NCI-H1105 treated with DMSO at 0.1 percent for 48 hours (cell line): Measurements from ENCODE around the gene DIAPH1.

ENCODE experiments used
- DNase-seq: peaks from one replicate; lab custom pipeline; 2025; lab: John Stamatoyannopoulos, UW

The DIAPH1 gene

GRCh38 chr5:141519605-141520565, 98.9 kb downstream of the DIAPH1 start:
- DNase-seq = no peak

- DNase-seq = no peak
These were observed 100.2 kb downstream of the DIAPH1 start for GRCh38 chr5:141518618-141519015.

GRCh38 chr5:141517880-141518617, 100.8 kb downstream of the DIAPH1 start:
- no peak for DNase-seq

GRCh38 chr5:141517312-141517711, 101.5 kb downstream of the DIAPH1 start:
- no peak for DNase-seq

GRCh38 chr5:141516672-141517025, 102.2 kb downstream of the DIAPH1 start:
- no peak for DNase-seq

- DNase-seq = no peak
These were observed 102.7 kb downstream of the DIAPH1 start for GRCh38 chr5:141515946-141516671.

- no peak for DNase-seq
These were observed 103.7 kb downstream of the DIAPH1 start for GRCh38 chr5:141515141-141515540.

GRCh38 chr5:141514330-141515133, 104.3 kb downstream of the DIAPH1 start:
- DNase-seq = peak; percentile 57

- peak; percentile 38 for DNase-seq
These were observed 105.0 kb downstream of the DIAPH1 start for GRCh38 chr5:141513627-141514329.

- peak; percentile 27 for DNase-seq
These were observed 105.7 kb downstream of the DIAPH1 start for GRCh38 chr5:141512911-141513626.

- peak; percentile 52 for DNase-seq
These were observed 106.3 kb downstream of the DIAPH1 start for GRCh38 chr5:141512390-141512910.

GRCh38 chr5:141511771-141512325, 107.0 kb downstream of the DIAPH1 start:
- DNase-seq = no peak

GRCh38 chr5:141510850-141511601, 107.8 kb downstream of the DIAPH1 start:
- DNase-seq = no peak

- no peak for DNase-seq
These were observed 108.6 kb downstream of the DIAPH1 start for GRCh38 chr5:141510160-141510559.

- DNase-seq = peak; percentile 31
These were observed 109.8 kb downstream of the DIAPH1 start for GRCh38 chr5:141508798-141509611.

GRCh38 chr5:141508440-141508797, 110.4 kb downstream of the DIAPH1 start:
- no peak for DNase-seq

GRCh38 chr5:141507387-141508091, 111.3 kb downstream of the DIAPH1 start:
- no peak for DNase-seq
